Cardiac muscle cell (in vitro differentiated cells and primary cell): ENCODE measurements around the gene ACTR2. TPM values are rescaled to one million over a fixed set of nuclear protein-coding genes. Genes with fewer than 3 reads are reported as not detected.
"Not testable (repeated sequence)": the region's sequence is repeated elsewhere in the genome, so short reads cannot be mapped to it uniquely, and the experiment has no call there.

Experiments
- DNase-seq, 2 donors: peaks; one replicate each; pipeline versions ENCODE4 v3.0.0 to v3.0.0-alpha.2; 2010 to 2017; ENCODE audit warnings: low read depth in 1 of 2, low spot score in 1 of 2
- H3K27ac ChIP-seq: fragments of 200-600 bp; sonication (generic); 2 replicates; pipeline ENCODE4 v1.5.1; 2016
- H3K27me3 ChIP-seq: fragments of 200-600 bp; sonication (generic); 2 replicates; pipeline ENCODE4 v1.6.0; 2016; ENCODE audit warnings: control low read depth
- H3K36me3 ChIP-seq: fragments of 200-600 bp; sonication (generic); 2 replicates; pipeline ENCODE4 v1.5.1; 2016; ENCODE audit warnings: control low read depth
- H3K4me1 ChIP-seq: fragments of 200-600 bp; sonication (generic); 2 replicates; pipeline ENCODE4 v1.8.1; 2017; ENCODE audit warnings: low read depth, mild to moderate bottlenecking, mixed run types
- H3K4me3 ChIP-seq: fragments of 200-600 bp; sonication (generic); 2 replicates; pipeline ENCODE4 v1.5.1; 2016; ENCODE audit warnings: mild to moderate bottlenecking
- H3K9me3 ChIP-seq: fragments of 200-600 bp; sonication (generic); 2 replicates; pipeline ENCODE4 v1.5.1; 2017; ENCODE audit warnings: low read depth, mild to moderate bottlenecking, control low read depth
- CTCF ChIP-seq: IDR thresholded peaks from 2 replicates; pipeline ENCODE4 v1.5.1; 2012; ENCODE audit warnings: low read depth, mild to moderate bottlenecking, low read length
- polyA plus RNA-seq: library from polyadenylated mRNA; unstranded; fragments of >200 nt; fragmentation: Nextera tagmentation; extraction: Ambion mirVana; gene quantifications from 2 replicates; pipeline ENCODE4 v1.2.1, GENCODE V29; 2016
- total RNA-seq: library from RNA; depleted of rRNA; stranded (reverse); fragments of >200 nt; gene quantifications from 2 replicates; pipeline ENCODE4 v1.2.3, GENCODE V29; 2016

Gene ACTR2
- total and polyA plus RNA-seq, 2 experiments from 2014 or later: 29.5 to 39.3 TPM

- H3K27ac ChIP-seq: no peak overlapping the region
- no peak for TF ChIP-seq CTCF
- no peaks in the 10 kb centered on the region for H3K27me3 ChIP-seq
- H3K4me1 ChIP-seq: peaks cover 6% of the 10 kb centered on the region
- no peak overlapping the region for H3K4me3 ChIP-seq
- H3K36me3 ChIP-seq: no peaks in the 10 kb centered on the region
- H3K9me3 ChIP-seq: no peaks in the 10 kb centered on the region
- DNase-seq: peak in 1 of 2 donors; percentile 46
Measured at GRCh38 chr2:65231121-65231520, 3.5 kb downstream of the ACTR2 start.

- Histone ChIP-seq H3K4me3 (no peak overlapping the region), H3K27ac (no peak overlapping the region), H3K36me3 (no peaks in the 10 kb centered on the region), H3K9me3 (no peaks in the 10 kb centered on the region), H3K4me1 (no peaks in the 10 kb centered on the region), H3K27me3 (no peaks in the 10 kb centered on the region)
- TF ChIP-seq CTCF: no peak
- DNase-seq: peak in 1 of 2 donors; percentile 44
Measured at GRCh38 chr2:65231892-65232477, 4.4 kb downstream of the ACTR2 start.

- DNase-seq: peak in 1 of 2 donors; percentile 53
- Histone ChIP-seq H3K9me3 (no peaks in the 10 kb centered on the region), H3K36me3 (no peaks in the 10 kb centered on the region), H3K4me1 (no peaks in the 10 kb centered on the region), H3K4me3 (no peak overlapping the region), H3K27me3 (no peaks in the 10 kb centered on the region), H3K27ac (no peak overlapping the region)
- no peak for TF ChIP-seq CTCF
Measured at GRCh38 chr2:65232636-65233035, 5.0 kb downstream of the ACTR2 start.

- Histone ChIP-seq H3K36me3 (peaks cover 13% of the 10 kb centered on the region), H3K27ac (no peak overlapping the region), H3K27me3 (no peaks in the 10 kb centered on the region), H3K4me1 (no peaks in the 10 kb centered on the region), H3K4me3 (no peak overlapping the region), H3K9me3 (no peaks in the 10 kb centered on the region)
- peak in 1 of 2 donors; percentile 15 for DNase-seq
- TF ChIP-seq CTCF: no peak
Measured at GRCh38 chr2:65240657-65241056, 13.0 kb downstream of the ACTR2 start.

GRCh38 chr2:65244452-65244851 is 16.8 kb downstream of the ACTR2 start:
- not testable (repeated sequence) for H3K27me3 ChIP-seq, H3K4me3 ChIP-seq, H3K4me1 ChIP-seq, H3K9me3 ChIP-seq, DNase-seq, H3K27ac ChIP-seq
- peaks cover 19% of the 10 kb centered on the region for H3K36me3 ChIP-seq

- Histone ChIP-seq H3K4me3 (no peak overlapping the region), H3K27ac (no peak overlapping the region), H3K9me3 (no peaks in the 10 kb centered on the region), H3K4me1 (no peaks in the 10 kb centered on the region), H3K36me3 (peaks cover 34% of the 10 kb centered on the region), H3K27me3 (no peaks in the 10 kb centered on the region)
- TF ChIP-seq CTCF: no peak
- DNase-seq: no peak
Measured at GRCh38 chr2:65252640-65253039, 25.0 kb downstream of the ACTR2 start.
